Peyer's patch (tissue), 4 donors: ENCODE data around the gene CELF2.

Source experiments
- CTCF ChIP-seq, 6 experiments: fragments of 450-650 bp in 4 of 6; fragments of 200-600 bp in 2 of 6; sonication (generic) in 1 of 6; IDR thresholded peaks; one replicate each; pipeline ENCODE4 v1.5.1; 2017 to 2019; ENCODE audit warnings: antibody characterized with exemption in 6 of 6, mild to moderate bottlenecking in 3 of 6, moderate library complexity in 1 of 6
- POLR2A ChIP-seq, 2 donors: fragments of 450-650 bp; IDR thresholded peaks; one replicate each; pipeline ENCODE4 v1.5.1; 2017; ENCODE audit warnings: antibody characterized with exemption in 2 of 2, mild to moderate bottlenecking in 2 of 2, moderate library complexity in 2 of 2

GRCh38 chr10:11217521-11217920 is 199.8 kb downstream of the CELF2 start:
- TF ChIP-seq POLR2A (IDR thresholded peaks at IDR 0.05) (no peak), CTCF (IDR thresholded peaks at IDR 0.05) (no peak)
